Measurements from ENCODE around the gene DLG1. TPM values are rescaled to one million over a fixed set of nuclear protein-coding genes. Genes with fewer than 3 reads are reported as not detected.

Gene DLG1
- total and polyA plus RNA-seq, 2 donors (not counting 1 experiment from before 2014, with no cell fraction given) = 47.7 to 53.0 TPM

GRCh38 chr3:197137751-197138150 lies 160.7 kb downstream of the DLG1 start:
- Histone ChIP-seq H3K9me3 (ENCODE audit: control insufficient read depth, insufficient read depth, low read depth, low read length) (no peaks in the 10 kb centered on the region), H3K27ac (ENCODE audit: insufficient read depth, low read length) (no peak overlapping the region), H3K79me2 (ENCODE audit: control insufficient read depth, insufficient read depth, low read length) (no peaks in the 10 kb centered on the region), H3K9ac (ENCODE audit: insufficient read depth, low read length) (no peak overlapping the region), H2AFZ (ENCODE audit: low read length) (no peak overlapping the region), H4K20me1 (ENCODE audit: control insufficient read depth, extremely low read depth, insufficient read depth, low read length) (no peaks in the 10 kb centered on the region), H3K4me3 (replicated peaks in 1 of 4; ENCODE audit: control extremely low read depth in 1 of 4, insufficient read depth in 1 of 4, low read depth in 3 of 4, low read length in 4 of 4) (no peak overlapping the region), H3K27me3 (ENCODE audit: control insufficient read depth, insufficient read depth, low read length) (no peaks in the 10 kb centered on the region), H3K36me3 (ENCODE audit: control insufficient read depth, insufficient read depth, low read length) (no peaks in the 10 kb centered on the region), H3K4me1 (ENCODE audit: control insufficient read depth, extremely low read depth, insufficient read depth, low read length) (no peaks in the 10 kb centered on the region), H3K4me2 (ENCODE audit: extremely low read depth, insufficient read depth, low read length) (no peak overlapping the region)
- no peak for DNase-seq (ENCODE audit: low read depth in 2 of 2)
- no peak for TF ChIP-seq CTCF (conservative IDR thresholded peaks at IDR 0.05 in 1 of 2, IDR thresholded peaks at IDR 0.05 in 1 of 2; ENCODE audit: low read depth in 1 of 2, low read length in 2 of 2)
- no peak for TF ChIP-seq EZH2 (IDR thresholded peaks at IDR 0.05; ENCODE audit: low read length, missing control alignments)

GRCh38 chr3:197136744-197137143 lies 161.7 kb downstream of the DLG1 start:
- Histone ChIP-seq H3K27ac (ENCODE audit: insufficient read depth, low read length) (no peak overlapping the region), H4K20me1 (ENCODE audit: control insufficient read depth, extremely low read depth, insufficient read depth, low read length) (no peaks in the 10 kb centered on the region), H3K9ac (ENCODE audit: insufficient read depth, low read length) (no peak overlapping the region), H3K9me3 (ENCODE audit: control insufficient read depth, insufficient read depth, low read depth, low read length) (no peaks in the 10 kb centered on the region), H3K79me2 (ENCODE audit: control insufficient read depth, insufficient read depth, low read length) (no peaks in the 10 kb centered on the region), H3K36me3 (ENCODE audit: control insufficient read depth, insufficient read depth, low read length) (no peaks in the 10 kb centered on the region), H3K27me3 (ENCODE audit: control insufficient read depth, insufficient read depth, low read length) (no peaks in the 10 kb centered on the region), H3K4me3 (replicated peaks in 1 of 4; ENCODE audit: control extremely low read depth in 1 of 4, insufficient read depth in 1 of 4, low read depth in 3 of 4, low read length in 4 of 4) (no peak overlapping the region), H3K4me2 (ENCODE audit: extremely low read depth, insufficient read depth, low read length) (no peak overlapping the region), H3K4me1 (ENCODE audit: control insufficient read depth, extremely low read depth, insufficient read depth, low read length) (no peaks in the 10 kb centered on the region), H2AFZ (ENCODE audit: low read length) (no peak overlapping the region)
- TF ChIP-seq EZH2 (IDR thresholded peaks at IDR 0.05; ENCODE audit: low read length, missing control alignments) (no peak), CTCF (conservative IDR thresholded peaks at IDR 0.05 in 1 of 2, IDR thresholded peaks at IDR 0.05 in 1 of 2; ENCODE audit: low read depth in 1 of 2, low read length in 2 of 2) (no peak)
- DNase-seq (ENCODE audit: low read depth in 2 of 2) = no peak

- Histone ChIP-seq H3K36me3 (ENCODE audit: control insufficient read depth, insufficient read depth, low read length) (no peaks in the 10 kb centered on the region), H4K20me1 (ENCODE audit: control insufficient read depth, extremely low read depth, insufficient read depth, low read length) (no peaks in the 10 kb centered on the region), H3K27ac (ENCODE audit: insufficient read depth, low read length) (no peak overlapping the region), H3K79me2 (ENCODE audit: control insufficient read depth, insufficient read depth, low read length) (no peaks in the 10 kb centered on the region), H3K9me3 (ENCODE audit: control insufficient read depth, insufficient read depth, low read depth, low read length) (no peaks in the 10 kb centered on the region), H2AFZ (ENCODE audit: low read length) (no peak overlapping the region), H3K9ac (ENCODE audit: insufficient read depth, low read length) (no peak overlapping the region), H3K4me1 (ENCODE audit: control insufficient read depth, extremely low read depth, insufficient read depth, low read length) (no peaks in the 10 kb centered on the region), H3K27me3 (ENCODE audit: control insufficient read depth, insufficient read depth, low read length) (no peaks in the 10 kb centered on the region), H3K4me2 (ENCODE audit: extremely low read depth, insufficient read depth, low read length) (no peak overlapping the region), H3K4me3 (replicated peaks in 1 of 4; ENCODE audit: control extremely low read depth in 1 of 4, insufficient read depth in 1 of 4, low read depth in 3 of 4, low read length in 4 of 4) (no peak overlapping the region)
- DNase-seq (ENCODE audit: low read depth in 2 of 2) = peak in 1 of 2 donors; percentile 51
- no peak for TF ChIP-seq EZH2 (IDR thresholded peaks at IDR 0.05; ENCODE audit: low read length, missing control alignments)
- TF ChIP-seq CTCF (conservative IDR thresholded peaks at IDR 0.05 in 1 of 2, IDR thresholded peaks at IDR 0.05 in 1 of 2; ENCODE audit: low read depth in 1 of 2, low read length in 2 of 2) = no peak
Measured at GRCh38 chr3:197135212-197135611, 163.2 kb downstream of the DLG1 start.

Measured in fibroblast of lung (primary cell).